ENCODE results near the gene TUBB3. TPM values are rescaled to one million over a fixed set of nuclear protein-coding genes. Genes with fewer than 3 reads are reported as not detected.
A peak's percentile ranks its signal among the peaks of the same experiment; 100 is the strongest.

TUBB3 gene
- total RNA-seq, 3 donors from 2014 or later (not counting 1 experiment from before 2014, with no cell fraction given) = 1.1 to 1.3 (median 1.2) TPM

DNA sequence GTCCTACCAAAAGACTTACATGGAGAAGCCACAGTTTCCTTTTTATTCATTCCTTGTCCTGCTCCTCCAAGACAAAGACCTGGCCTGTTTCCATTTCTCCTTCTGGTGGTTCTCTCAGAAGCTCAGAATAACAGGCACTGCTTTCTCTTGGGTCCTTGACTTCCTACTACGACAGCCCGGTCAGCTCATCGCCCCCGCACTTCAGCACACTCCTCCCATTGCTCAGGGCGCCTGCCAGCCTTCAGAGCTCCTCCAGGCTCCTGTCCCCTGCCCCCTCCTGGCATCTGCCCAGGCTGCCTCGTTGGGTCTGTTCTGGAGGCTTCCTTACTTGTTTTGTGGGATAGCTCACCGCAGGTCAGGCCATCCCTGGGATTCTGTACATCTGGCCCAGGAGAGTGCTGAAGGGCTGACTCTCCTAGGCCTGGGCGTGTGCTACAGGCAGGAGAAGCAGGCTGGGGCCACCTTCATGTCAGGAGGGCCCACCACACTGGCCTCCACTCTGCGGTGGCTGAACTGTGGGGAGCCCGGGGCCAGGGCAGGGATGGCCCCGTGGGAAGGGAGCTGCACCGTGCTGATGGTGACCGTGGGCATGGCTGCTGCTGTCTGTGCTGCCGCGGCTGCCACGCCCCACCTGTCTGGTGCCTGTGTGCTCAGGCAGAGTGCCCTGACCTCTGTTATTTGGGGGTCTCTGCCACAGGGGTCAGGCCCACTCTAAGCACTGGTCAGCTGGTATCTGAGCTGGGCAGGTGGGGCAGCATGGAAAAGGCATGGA lies 32.1 kb upstream of the TUBB3 start:
- ATAC-seq = no peak
- Histone ChIP-seq H3K9me3 (ENCODE audit: control insufficient read depth, insufficient read depth, low read length) (no peaks in the 10 kb centered on the region), H3K27me3 (ENCODE audit: control insufficient read depth, insufficient read depth, low read length) (no peaks in the 10 kb centered on the region), H3K4me3 (ENCODE audit: low read length) (no peak overlapping the region), H3K27ac (ENCODE audit: low read length) (no peak overlapping the region), H3K36me3 (ENCODE audit: control insufficient read depth, insufficient read depth, low read length) (peaks cover 65% of the 10 kb centered on the region), H3K4me1 (ENCODE audit: control insufficient read depth, insufficient read depth, low read length) (peaks cover 7% of the 10 kb centered on the region)
- intact Hi-C loops (cut with micrococcal nuclease) = no loop called here
- peak overlapping the region; percentile 21 to 65 for H3K27ac Mint-ChIP-seq
- WGBS (ENCODE audit: insufficient coverage) = 97% methylated on average over 16 of the region's 16 CpGs
- no peaks in the 10 kb centered on the region for H3K36me3 Mint-ChIP-seq
- no peaks in the 10 kb centered on the region for H3K27me3 Mint-ChIP-seq (ENCODE audit: low read depth in 2 of 2)
- TF ChIP-seq, protein P1, sequence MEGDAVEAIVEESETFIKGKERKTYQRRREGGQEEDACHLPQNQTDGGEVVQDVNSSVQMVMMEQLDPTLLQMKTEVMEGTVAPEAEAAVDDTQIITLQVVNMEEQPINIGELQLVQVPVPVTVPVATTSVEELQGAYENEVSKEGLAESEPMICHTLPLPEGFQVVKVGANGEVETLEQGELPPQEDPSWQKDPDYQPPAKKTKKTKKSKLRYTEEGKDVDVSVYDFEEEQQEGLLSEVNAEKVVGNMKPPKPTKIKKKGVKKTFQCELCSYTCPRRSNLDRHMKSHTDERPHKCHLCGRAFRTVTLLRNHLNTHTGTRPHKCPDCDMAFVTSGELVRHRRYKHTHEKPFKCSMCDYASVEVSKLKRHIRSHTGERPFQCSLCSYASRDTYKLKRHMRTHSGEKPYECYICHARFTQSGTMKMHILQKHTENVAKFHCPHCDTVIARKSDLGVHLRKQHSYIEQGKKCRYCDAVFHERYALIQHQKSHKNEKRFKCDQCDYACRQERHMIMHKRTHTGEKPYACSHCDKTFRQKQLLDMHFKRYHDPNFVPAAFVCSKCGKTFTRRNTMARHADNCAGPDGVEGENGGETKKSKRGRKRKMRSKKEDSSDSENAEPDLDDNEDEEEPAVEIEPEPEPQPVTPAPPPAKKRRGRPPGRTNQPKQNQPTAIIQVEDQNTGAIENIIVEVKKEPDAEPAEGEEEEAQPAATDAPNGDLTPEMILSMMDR (IDR thresholded peaks at IDR 0.05) = no peak
- H3K4me3 Mint-ChIP-seq = no peak overlapping the region
- H3K9me3 Mint-ChIP-seq = no peaks in the 10 kb centered on the region
- DNase-seq = no peak
- peaks cover 9 to 12% of the 10 kb centered on the region in 2 donors for H3K4me1 Mint-ChIP-seq

DNA sequence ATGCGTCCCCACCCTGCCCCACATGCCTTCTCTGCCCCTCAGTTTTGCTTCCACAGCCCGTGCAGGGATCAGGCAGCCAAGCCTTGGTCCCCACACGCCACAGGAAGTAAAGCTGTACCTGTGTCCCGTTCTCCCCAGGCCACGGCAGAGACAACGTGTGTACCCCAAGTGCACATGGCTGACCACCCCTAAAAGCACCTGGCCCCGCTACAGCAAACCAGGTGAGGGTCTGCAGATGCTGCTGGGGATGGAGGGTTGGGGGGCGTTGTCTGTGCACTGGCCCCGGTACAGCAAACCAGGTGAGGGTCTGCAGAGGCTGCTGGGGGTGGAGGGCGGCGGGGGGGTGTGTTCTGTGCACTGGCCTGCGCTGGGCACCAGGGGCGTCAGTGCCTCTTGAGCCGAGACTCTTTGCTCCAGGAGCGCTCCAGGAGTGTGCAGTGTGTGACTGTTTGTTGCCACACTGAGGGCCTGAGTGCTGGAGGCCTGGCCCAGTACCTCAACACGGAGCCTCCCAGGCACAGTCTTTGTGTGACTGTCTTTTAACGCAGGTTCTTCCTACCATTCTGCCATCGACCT lies 31.0 kb upstream of the TUBB3 start:
- Histone ChIP-seq H3K27ac (ENCODE audit: low read length) (no peak overlapping the region), H3K4me3 (ENCODE audit: low read length) (no peak overlapping the region), H3K9me3 (ENCODE audit: control insufficient read depth, insufficient read depth, low read length) (no peaks in the 10 kb centered on the region), H3K36me3 (ENCODE audit: control insufficient read depth, insufficient read depth, low read length) (peaks cover 67% of the 10 kb centered on the region), H3K4me1 (ENCODE audit: control insufficient read depth, insufficient read depth, low read length) (peaks cover 7% of the 10 kb centered on the region), H3K27me3 (ENCODE audit: control insufficient read depth, insufficient read depth, low read length) (no peaks in the 10 kb centered on the region)
- Mint-ChIP-seq H3K9me3 (no peaks in the 10 kb centered on the region), H3K4me3 (no peak overlapping the region), H3K4me1 (peaks cover 9 to 12% of the 10 kb centered on the region in 2 donors), H3K27me3 (ENCODE audit: low read depth in 2 of 2) (no peaks in the 10 kb centered on the region), H3K27ac (peak overlapping the region in 1 of 2 donors; percentile 65), H3K36me3 (no peaks in the 10 kb centered on the region)
- ATAC-seq = no peak
- DNase-seq = no peak
- WGBS (ENCODE audit: insufficient coverage) = 96% methylated on average over 18 of the region's 18 CpGs
- intact Hi-C loops (cut with micrococcal nuclease) = no loop called here
- TF ChIP-seq, protein P1 (IDR thresholded peaks at IDR 0.05) = no peak

DNA sequence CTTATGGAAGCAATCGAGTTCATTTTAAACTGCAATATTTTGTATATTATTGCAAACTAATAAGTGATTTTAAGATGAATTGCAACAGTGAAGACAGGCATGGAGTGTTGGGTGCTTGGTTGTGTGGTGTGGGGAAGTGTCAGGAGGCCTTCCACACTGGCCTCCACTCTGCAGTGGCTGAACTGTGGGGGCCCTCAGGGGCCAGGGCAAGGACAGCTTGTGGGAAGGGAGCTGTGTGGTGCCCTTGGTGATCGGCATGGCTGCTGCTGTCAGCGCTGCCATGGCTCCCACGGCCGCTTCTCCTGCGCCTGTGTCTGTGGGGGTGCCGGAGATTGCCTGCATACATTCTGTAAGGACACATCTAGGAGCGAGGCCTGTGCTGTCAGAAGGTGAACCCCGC lies 30.5 kb upstream of the TUBB3 start:
- WGBS (ENCODE audit: insufficient coverage) = 98% methylated on average over 9 of the region's 9 CpGs
- Histone ChIP-seq H3K27ac (ENCODE audit: low read length) (no peak overlapping the region), H3K27me3 (ENCODE audit: control insufficient read depth, insufficient read depth, low read length) (no peaks in the 10 kb centered on the region), H3K9me3 (ENCODE audit: control insufficient read depth, insufficient read depth, low read length) (no peaks in the 10 kb centered on the region), H3K36me3 (ENCODE audit: control insufficient read depth, insufficient read depth, low read length) (peaks cover 66% of the 10 kb centered on the region), H3K4me1 (ENCODE audit: control insufficient read depth, insufficient read depth, low read length) (peaks cover 7% of the 10 kb centered on the region), H3K4me3 (ENCODE audit: low read length) (no peak overlapping the region)
- intact Hi-C loops (cut with micrococcal nuclease) = no loop called here
- no peaks in the 10 kb centered on the region for H3K36me3 Mint-ChIP-seq
- no peak overlapping the region for H3K4me3 Mint-ChIP-seq
- ATAC-seq = no peak
- H3K9me3 Mint-ChIP-seq = no peaks in the 10 kb centered on the region
- no peaks in the 10 kb centered on the region for H3K27me3 Mint-ChIP-seq (ENCODE audit: low read depth in 2 of 2)
- H3K4me1 Mint-ChIP-seq = peaks cover 9 to 12% of the 10 kb centered on the region in 2 donors
- H3K27ac Mint-ChIP-seq = no peak overlapping the region
- no peak for DNase-seq
- TF ChIP-seq, protein P1 (IDR thresholded peaks at IDR 0.05) = no peak

Measured in natural killer cell (primary cell).